Subcutaneous adipose tissue (tissue), 4 donors: ENCODE measurements around the gene PID1. TPM values are rescaled to one million over a fixed set of nuclear protein-coding genes. Genes with fewer than 3 reads are reported as not detected.

Experiments
- CTCF ChIP-seq: fragments of 450-650 bp; IDR thresholded peaks from one replicate; pipeline ENCODE4 v1.5.1; 2016; ENCODE audit warnings: low read depth, mild to moderate bottlenecking, control low read depth, antibody characterized with exemption, moderate library complexity
- total RNA-seq, 4 donors: library from RNA; depleted of rRNA; stranded (reverse); fragments of >200 nt; gene quantifications; one replicate each; pipeline ENCODE4 v1.1.0, GENCODE V29; 2016

The PID1 gene
- total RNA-seq, 4 donors from 2014 or later, result 25.8 to 59.9 (median 58.4) TPM

GRCh38 chr2:229041691-229042090 lies 229.4 kb downstream of the PID1 start:
- no peak for TF ChIP-seq CTCF

- no peak for TF ChIP-seq CTCF
Measured at GRCh38 chr2:229037621-229038020, 233.5 kb downstream of the PID1 start.

GRCh38 chr2:229033816-229034215 lies 237.3 kb downstream of the PID1 start:
- no peak for TF ChIP-seq CTCF

GRCh38 chr2:229032608-229033234 lies 238.4 kb downstream of the PID1 start:
- no peak for TF ChIP-seq CTCF

- no peak for TF ChIP-seq CTCF
Measured at GRCh38 chr2:229027353-229028105, 243.6 kb downstream of the PID1 start.

GRCh38 chr2:229025653-229026052 lies 245.4 kb downstream of the PID1 start:
- no peak for TF ChIP-seq CTCF

- no peak for TF ChIP-seq CTCF
Measured at GRCh38 chr2:229022652-229023051, 248.4 kb downstream of the PID1 start.
